GM21723 (cell line): ENCODE results near the gene HMG20A.

ENCODE experiments used
- ATAC-seq: cut with Tn5 transposase; IDR thresholded peaks from one replicate; pipeline ENCODE4 v1.9.1; 2021; ENCODE audit warnings: mild to moderate bottlenecking, moderate library complexity; ENCODE audit not compliant: unreplicated experiment

HMG20A gene

GRCh38 chr15:77497110-77497737 is 76.5 kb downstream of the HMG20A start:
- ATAC-seq: no peak

- ATAC-seq: no peak
Measured at GRCh38 chr15:77497942-77498361, 77.3 kb downstream of the HMG20A start.

GRCh38 chr15:77499087-77499760 is 78.5 kb downstream of the HMG20A start:
- ATAC-seq: no peak

- no peak for ATAC-seq
Measured at GRCh38 chr15:77500989-77501388, 80.3 kb downstream of the HMG20A start.

- no peak for ATAC-seq
Measured at GRCh38 chr15:77502379-77503095, 81.8 kb downstream of the HMG20A start.

- ATAC-seq: no peak
Measured at GRCh38 chr15:77503240-77503639, 82.6 kb downstream of the HMG20A start.

- no peak for ATAC-seq
Measured at GRCh38 chr15:77503764-77504163, 83.1 kb downstream of the HMG20A start.

GRCh38 chr15:77504306-77504705 is 83.6 kb downstream of the HMG20A start:
- ATAC-seq: no peak

- no peak for ATAC-seq
Measured at GRCh38 chr15:77504871-77505270, 84.2 kb downstream of the HMG20A start.

- ATAC-seq: no peak
Measured at GRCh38 chr15:77505556-77505955, 84.9 kb downstream of the HMG20A start.

GRCh38 chr15:77506311-77507142 is 85.8 kb downstream of the HMG20A start:
- ATAC-seq: no peak

GRCh38 chr15:77507143-77507897 is 86.6 kb downstream of the HMG20A start:
- no peak for ATAC-seq

- ATAC-seq: no peak
Measured at GRCh38 chr15:77507911-77508310, 87.2 kb downstream of the HMG20A start.

GRCh38 chr15:77508541-77509243 is 88.0 kb downstream of the HMG20A start:
- ATAC-seq: no peak

- no peak for ATAC-seq
Measured at GRCh38 chr15:77510066-77511057, 89.7 kb downstream of the HMG20A start.

GRCh38 chr15:77511869-77512268 is 91.2 kb downstream of the HMG20A start:
- ATAC-seq: no peak

GRCh38 chr15:77513226-77513625 is 92.5 kb downstream of the HMG20A start:
- no peak for ATAC-seq

- ATAC-seq: no peak
Measured at GRCh38 chr15:77514641-77515402, 94.1 kb downstream of the HMG20A start.
